SW480 (cell line): ENCODE measurements around the gene FOXS1.

Experiments
- DNase-seq: peaks from one replicate; pipeline ENCODE4 v3.0.0-alpha.2; 2016; ENCODE audit warnings: low spot score

The FOXS1 gene

DNA sequence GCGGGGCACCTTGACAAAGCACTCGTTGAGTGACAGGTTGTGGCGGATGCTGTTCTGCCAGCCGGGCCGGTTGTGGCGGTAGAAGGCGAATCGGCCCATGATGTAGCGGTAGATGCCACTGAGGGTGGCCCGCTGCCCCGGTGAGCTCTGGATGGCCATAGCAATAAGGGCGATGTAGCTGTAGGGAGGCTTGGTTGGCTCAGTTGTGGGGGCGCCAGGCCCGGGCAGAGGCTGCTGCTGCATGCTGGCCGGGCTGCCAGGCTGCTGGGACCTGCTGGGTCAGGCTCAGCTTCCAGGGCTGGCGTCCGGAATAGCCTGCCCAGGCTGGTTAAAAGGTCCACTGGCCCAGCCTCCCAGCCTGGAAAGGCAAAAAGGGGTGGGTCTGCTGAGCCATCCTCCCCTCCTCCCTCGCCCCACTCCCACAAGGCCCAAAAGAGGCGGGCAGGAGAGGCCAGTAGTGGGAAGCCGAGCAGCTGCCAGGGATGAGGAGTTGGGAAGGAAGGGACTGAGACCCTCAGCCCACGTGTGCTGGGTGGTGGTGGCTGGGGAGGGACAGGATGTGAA, at the start of gene FOXS1:
FOXS1 (minus strand) TSS at position 305 of the 564 bp plus-strand sequence; CDS start at position 243, 62 bp downstream.
- no peak for DNase-seq

DNA sequence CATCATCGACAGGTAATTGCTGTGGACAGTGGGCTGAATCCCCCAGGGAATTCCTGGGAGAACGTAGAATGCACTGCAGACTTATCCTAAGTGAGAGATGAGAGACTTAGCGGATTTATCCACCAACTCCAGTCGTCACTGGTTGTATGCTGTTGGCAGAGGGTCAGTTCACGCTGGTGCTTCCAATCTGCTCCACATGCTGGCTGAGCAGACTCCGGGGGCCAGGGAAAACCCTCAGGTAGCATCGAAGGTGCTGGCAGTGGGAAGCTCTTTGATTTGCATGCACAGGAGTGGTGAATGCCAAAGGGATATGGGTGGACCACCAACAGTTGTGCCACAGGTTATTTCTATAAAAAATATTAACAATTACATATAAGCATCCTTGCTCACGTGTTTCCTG, 45.2 kb upstream of the FOXS1 start:
- no peak for DNase-seq

DNA sequence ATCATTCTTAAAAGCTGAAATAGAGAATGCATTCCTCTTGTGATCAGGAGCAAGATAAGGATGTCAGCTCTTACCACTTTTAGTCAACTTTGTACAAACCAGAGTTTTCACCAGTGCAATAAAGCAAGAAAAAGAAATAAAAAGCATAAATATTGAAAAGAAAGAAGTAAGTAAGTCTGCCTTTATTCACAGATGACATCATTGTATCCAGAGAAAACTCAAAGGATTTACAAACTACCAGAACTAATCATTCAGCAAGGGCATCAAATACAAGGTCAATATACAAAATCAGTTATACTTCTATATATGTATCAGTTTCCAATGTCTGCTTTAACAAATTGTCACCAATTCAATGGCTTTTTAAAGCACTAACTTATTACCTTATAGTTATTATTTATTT, 38.4 kb upstream of the FOXS1 start:
- no peak for DNase-seq

DNA sequence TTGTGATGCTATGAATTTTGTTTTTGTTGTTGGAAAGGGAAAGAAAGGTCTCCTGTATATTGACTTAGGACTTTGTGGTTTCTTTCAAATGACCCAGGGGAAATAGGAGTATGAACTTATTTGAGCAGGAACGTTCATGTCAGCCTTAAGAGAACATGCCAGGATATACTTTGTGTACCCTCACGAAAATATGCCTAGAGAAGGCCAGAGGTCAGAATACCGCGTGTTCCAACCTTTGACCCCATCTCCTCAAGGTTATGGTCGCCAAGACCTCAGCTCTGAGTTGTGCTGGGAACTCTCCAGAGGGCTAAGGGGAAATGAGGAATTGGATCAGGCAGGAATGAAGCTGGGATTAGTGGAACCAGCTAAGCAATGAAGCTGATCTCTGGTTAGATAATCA, 36.5 kb upstream of the FOXS1 start:
- DNase-seq = no peak

DNA sequence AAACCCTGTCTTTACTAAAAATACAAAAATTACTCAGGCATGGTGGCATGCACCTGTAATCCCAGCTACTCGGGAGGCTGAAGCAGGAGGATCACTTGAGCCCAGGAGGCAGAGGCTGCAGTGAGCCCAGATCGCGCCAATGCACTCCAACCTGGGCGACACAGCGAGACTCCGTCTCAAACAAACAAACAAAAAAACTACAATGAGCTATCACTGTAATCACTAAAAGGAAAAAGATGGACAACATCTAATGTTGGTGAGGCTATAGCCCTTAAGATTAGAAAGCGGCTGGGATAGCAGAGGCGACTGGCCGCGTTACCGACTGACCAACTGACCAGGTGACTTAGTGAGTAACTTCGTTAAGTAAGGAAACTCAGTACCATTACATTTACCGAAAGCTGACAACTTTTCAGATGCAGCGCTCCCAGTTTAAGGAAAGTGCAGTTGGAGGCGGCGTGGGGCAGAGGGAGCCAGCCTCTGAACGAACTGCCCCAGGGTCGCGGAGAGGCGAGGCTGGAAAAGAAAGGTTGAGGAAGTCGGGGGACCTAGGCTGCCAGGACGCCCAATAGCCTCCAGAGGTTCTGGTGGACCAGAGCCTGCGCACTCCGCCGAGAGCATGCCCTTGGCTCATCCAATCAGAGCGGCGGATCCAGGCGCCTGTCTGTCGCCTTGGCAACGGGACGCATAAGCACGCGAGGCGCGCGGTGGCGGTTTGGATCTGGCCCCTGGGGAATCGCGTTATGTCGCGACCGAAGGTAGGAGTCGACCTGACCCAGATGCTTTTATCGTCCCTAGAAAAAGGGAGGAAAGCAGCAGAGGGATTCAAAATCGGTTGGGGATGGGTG, 34.0 kb upstream of the FOXS1 start:
- peak; percentile 98 for DNase-seq

DNA sequence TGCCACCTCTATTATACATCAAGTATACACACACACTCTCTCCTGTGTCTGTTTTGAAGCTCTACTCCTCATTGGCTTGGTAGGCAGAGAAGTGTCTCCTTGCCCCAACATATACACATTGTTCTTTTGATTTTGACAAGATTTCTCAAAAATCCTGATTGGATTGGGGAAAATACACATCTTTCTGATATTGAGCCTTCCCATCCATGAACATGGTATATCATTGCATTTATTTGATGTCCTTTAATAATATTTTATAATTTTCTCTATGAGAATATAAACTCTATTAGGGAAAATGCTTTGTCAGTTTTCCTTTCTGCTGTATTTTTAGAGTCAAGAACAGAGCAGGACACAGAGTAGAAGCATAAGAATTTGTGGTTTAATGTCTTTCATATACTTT, 32.3 kb upstream of the FOXS1 start:
- no peak for DNase-seq

DNA sequence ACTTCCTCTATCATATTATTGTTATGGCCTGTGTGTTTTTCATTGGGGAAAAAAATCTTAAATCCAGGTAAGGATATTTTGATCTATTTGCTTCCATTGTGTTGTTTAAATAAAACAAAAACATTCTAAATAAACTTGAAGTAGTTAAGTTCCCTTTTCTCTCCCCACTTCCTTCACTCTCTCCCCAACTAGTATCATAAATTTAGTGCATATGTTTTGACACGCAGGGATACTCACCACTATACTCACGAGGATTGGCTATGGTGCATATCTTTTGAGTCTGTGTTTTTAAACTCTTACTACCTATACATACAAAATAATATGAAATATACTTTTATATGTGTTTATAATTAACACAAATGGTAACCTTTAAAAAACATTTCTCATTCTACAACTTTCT, 30.3 kb upstream of the FOXS1 start:
- DNase-seq = no peak

DNA sequence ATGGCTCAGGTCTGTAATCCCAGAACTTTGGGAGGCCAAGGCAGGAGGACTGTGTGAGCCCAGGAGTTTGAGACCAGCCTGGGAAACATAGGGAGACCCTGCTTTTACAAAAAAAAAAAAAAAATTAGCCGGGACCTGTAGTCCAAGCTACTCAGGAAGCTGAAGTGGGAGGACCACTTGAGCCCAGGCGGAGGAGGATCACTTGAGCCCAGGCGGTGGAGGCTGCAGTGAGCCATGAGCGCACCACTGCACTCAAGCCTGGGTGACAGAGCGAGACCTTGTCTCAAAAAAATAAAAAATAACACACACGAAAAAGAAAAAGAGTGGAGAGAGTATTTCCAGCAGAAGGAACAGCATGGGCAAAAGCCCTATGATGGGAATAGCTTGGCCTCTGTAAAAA, 27.0 kb upstream of the FOXS1 start:
- no peak for DNase-seq

DNA sequence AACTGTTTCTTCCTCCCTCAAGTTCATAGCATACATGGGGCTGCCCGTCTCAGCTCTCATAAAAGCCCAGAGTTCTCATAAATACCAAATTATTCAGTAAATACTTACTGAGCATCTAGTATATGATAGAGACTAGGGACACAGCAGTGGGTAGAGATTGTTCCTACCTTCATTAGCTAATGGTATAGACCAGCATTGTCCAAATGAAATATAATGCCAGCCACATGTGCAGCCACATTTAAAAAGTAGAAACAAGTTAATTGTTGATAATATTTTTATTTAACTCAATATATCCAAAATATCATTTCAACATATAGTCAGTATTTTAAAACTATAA, 26.2 kb upstream of the FOXS1 start:
- no peak for DNase-seq

DNA sequence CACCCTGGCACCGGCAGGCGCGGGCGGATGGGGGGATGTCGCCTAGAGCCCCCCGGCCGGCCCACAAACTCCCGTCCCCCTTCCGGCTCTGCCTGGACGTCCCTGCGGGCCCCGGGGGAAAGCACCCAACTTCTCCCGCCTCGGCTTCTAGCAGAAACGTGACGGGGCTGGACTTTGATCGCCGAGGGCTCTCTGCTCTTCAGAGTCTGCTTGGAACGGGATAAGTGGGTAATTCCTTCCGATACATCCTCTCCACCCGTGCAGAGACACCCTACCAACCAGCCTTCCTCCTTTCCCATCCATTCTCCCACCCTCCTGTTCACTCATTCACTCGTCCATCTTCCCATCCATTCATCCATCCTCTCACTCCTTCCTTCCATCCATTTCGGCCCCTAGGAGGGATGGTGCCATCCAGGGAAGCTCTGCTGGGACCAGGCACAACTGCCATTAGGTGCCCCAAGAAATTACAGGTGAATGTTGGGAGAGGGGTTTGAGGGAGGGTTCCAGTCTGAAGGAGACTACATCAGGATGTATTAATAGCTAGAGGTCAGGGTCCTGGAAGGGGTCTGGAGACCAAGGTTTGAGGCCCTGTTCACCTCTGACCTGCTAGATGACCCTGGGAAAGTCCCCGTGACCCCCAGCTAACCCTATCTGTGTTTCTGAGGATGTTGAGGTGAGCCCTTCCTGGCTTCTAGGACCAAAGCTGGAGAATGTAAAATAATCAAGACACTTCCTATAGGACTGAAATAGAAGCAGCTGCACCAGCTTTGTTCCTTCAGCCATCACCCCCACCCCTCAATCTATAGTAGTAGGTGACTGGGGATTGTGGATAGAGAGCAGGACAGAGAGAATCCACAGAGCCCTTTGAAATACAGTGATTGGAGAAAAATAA, 25.6 kb upstream of the FOXS1 start:
- no peak for DNase-seq

DNA sequence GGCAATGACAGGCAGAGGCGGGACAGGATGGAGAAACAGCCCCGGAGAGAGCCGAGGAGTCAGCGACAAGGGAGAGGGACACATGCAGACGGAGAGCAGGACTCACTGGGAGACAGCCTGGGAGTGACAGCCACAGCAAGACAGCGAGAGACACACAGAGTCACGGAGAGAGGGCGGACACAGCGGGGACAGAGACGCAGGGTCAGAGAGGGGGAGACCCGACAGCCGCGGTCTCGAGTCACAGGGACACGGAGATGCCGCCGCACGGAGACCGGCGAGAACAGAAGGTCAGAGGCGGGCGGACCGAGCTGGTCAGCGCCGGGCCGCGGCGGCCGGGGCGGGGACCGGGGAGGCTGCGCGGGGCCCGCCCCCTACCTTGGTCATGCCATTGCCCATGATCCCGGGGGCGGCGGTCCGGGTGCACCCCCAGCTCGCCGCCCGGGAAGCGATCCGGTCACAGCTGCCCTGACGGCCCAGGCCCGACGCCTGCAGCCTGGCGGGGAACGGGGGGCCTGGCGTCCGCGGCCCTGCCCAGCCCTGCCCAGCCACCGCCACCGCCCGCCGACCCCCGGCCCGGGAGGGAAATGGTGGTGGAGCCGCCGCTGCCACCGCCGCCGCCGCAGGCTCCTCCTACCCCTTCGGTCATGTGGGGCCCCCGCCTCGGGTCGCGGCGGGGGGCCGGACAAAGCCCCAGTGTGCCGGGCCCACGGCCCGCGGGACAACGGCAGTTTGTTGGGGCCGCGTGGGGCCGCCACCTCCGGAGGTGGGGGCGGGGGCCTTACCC, 24.7 kb upstream of the FOXS1 start, which contains the start of the genes DUSP15 and TTLL9:
DUSP15 (minus strand) TSS at position 586 of the 784 bp plus-strand sequence; CDS start at position 396, 190 bp downstream.
TTLL9 (plus strand) TSS at position 693 of the 784 bp plus-strand sequence. CDS start 493 bp downstream, outside the sequence.
- peak; percentile 69 for DNase-seq

DNA sequence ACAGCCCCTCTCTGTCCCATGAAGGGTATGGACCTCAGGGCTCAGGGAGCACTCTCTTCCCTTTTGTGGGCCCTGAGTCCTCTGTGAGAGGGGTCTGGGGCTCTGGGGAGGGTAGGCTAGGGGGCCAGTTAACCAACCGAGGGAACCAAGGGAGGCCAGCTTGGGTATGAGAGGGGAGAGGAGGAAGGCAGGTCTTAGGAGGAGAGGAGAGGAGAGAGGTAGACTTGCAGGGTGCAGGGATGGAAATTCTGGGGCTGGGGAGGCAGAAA, 24.2 kb upstream of the FOXS1 start:
- DNase-seq = no peak

DNA sequence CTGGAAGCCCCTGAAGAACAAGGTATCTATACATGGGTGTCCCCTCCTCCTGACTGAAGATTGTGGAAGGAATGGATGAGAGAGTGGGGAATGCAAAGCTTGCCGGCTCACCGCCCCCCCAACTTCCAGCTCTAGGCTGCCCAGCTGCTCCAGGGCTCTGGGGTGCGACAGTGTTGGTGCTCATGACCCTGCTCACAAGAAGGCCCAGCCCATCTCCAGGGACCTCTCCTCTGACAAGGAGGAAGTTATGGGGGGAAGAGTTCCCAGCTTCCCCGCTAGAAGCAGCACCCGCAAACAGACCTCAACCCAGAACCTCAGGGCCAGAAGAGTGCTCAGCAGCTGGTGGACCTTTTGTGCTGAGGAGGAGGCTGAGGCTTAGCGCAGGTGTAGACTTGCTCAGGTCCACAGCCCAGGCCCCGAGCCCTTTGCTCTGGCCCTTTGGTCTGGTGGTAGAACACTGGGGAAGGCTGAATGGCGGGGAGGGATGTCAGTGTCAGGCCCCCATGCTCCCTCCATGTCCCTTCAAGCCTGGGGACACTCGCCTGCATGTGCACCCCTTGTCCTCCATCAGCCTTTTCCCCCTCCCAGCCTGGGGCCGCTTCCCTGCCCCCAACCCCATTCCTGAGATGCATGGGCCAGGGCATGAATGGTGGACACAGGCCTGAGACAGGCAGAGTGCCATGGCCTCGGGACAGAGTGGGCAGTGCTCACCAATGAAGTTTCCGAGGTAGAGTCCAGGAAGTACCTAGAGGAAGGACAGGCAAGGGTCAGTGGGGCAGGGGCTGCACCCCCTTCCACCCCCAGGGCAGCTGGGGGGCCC, 23.7 kb upstream of the FOXS1 start:
- DNase-seq = no peak

DNA sequence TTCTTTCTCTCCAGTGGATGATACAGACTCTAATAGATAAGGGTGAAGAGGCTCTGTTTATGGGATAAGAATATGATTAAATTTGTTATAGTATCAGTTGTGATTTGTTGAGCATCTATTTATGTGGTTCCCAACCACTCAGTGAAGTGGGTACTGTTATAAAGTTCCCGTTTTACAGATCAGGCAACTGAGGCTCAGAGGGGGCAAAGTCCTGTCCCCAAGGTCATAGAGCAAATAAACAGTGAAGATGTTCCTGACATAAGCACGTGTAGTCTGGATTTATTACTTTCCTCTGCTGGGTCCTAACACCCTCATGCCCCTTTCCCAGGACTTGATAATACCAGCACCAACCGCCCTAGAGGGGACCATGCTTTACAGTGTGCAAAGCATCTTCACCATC, 20.8 kb upstream of the FOXS1 start:
- DNase-seq = no peak

DNA sequence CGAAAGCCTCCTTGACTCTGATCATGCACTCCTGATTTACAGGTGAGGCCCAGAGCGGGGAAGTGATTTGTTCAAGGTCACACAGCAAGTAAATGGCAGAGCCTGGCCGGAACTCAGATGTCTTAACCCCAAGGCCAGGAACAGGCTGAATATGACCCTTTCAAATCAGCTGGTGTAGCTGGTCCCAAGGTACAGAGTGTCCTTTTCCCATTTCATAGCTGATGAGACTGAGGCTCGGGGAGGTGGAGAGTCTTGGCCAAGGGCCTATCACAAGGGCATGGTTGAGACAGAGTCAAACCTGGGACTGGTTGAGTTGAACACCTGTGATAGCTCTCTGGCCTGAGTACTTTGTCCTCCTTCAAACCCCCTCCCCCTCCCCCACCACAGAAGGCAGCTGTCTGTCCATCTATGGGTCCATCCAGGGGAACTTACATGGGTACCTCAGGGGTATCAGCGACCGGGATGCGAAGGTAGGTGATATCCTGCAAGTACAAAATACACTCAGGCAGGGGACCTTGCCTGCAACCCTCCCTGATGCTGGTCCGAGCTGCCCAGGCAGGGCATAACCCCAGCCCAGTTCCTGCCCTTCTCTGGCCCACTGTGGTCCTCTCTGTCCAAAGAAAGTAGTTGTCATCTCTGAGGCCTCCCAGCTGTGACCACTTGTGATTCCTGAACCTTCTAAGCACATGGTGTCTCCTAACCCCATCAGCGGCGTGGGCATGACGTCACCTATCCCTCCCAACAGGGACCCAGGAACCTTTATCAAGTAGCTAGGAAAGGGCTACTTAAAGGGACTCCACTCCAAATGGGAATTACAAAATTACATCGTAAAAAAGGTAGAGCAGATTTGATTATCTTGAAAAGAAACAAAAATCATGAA, 19.4 kb upstream of the FOXS1 start:
- DNase-seq = no peak

DNA sequence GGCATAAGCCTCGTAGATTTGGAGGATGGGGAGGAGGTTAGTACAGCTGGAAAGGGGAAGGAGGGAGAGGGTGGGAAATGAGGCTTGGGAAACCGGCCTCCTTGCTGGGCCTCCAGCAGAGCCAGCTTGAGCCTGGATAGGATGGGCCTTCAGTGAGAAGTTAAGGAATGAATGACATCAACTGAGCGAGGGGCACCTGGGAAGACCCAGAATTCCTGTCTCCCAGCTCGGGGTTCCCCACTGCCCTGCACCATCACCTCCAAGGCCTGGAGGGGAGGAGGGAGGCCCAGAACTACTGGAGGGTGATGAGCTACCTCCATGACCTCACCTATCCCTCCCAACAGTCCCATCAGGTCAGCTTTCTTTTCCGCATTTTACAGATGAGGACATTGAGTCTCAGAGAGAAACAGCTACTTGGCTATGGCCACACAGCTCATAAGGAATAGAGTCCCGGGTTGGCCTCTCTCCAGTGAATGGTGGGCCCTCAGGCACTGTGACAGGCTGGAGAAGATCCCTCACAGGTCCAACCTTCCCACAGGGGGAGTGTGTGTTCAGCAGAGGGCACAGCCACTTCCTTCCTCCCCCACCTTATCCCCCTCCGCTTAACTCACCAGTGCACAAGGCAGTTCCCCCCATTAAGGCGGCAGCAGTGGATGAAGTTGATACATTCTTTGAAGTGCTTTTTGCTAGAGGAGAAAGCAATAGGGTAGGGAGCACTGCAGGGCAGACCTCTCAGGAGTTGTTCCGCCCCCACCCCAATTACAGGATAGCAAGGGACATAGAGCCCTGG, 18.1 kb upstream of the FOXS1 start:
- no peak for DNase-seq

DNA sequence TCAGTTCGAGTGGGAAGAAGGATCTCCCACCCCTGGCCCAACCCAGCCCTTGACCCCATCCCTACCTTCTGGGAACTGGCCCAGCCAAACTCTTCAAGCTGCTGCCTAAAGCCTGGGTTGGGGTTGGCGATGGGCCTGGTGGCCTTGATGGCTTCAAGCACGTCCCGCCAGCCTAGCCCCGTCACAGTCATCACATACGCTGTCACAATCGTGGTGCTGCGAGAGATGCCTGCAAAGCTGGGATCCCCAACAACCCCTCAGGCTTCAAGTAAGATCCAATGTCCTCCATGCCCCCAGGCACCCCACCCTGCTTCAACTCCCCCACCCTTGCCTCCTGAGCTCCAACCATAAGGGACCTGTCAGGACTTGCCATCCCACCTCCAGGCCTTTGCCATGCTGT, 17.1 kb upstream of the FOXS1 start:
- DNase-seq = no peak

DNA sequence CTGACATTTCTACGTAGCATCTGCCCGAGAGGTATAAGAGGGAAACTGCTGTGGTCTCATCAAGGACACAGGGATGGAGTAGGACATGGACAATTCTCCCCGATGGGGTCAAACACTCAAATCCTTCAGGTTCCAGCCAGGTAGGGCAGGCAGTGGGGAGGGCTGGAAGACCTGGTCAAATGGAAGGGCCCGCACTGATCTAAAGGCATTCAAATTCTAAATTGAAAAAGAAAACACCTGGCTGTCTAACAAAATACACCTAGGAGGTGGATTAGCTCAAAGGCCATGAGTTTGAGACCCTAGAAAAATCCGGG, 16.7 kb upstream of the FOXS1 start:
- DNase-seq = no peak

DNA sequence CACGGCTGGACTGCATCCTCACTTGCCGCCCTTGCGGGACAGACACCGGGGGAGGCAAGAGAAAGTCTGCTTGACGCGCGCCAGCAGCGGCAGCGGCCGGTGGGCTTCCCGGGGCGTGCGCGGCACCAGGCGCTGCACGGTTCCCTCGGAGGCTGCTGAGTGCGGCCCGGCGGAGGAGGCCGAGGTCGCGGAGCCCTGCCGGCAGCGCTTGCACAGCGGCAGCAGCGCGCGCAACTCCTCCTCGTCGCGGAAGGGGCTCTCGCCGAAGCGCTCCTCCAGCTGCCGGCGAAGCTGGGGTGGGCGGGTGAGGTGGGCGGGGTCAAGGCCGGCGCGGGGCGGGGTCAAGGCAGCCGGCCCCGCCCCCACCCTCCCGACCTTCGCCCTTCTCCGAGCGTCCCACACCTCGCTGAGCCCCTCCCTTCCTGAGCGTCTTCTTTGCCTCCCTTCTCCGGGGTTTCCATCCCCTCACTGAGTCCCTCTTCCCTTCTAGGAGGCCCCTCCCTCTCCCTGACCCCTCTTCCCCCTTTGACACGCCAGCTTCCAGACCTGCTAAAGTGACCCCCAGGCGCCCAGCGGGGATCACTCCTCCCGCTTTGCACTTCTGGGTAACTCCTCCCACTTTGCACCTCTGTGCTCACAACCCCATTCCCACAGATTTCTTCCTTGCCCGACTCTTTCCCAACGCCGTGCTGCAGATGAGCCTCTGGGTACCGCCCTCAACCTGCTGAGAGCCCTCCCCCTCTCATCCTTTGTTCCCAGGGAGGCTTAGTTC, 16.2 kb upstream of the FOXS1 start:
- peak; percentile 77 for DNase-seq
